RWPE1 (cell line): ENCODE measurements around the gene ZMAT1.

Experiments
- CTCF ChIA-PET: fragments of 350-600 bp; sonication (Branson Sonifier 250); formaldehyde crosslinking; extraction: SDS; loops from one replicate; lab custom pipeline; 2021; lab: Yijun Ruan, JAX
- POLR2A ChIA-PET: fragments of 400-600 bp; formaldehyde crosslinking; extraction: SDS; loops from one replicate; lab custom pipeline; 2020; ENCODE audit warnings: antibody characterized with exemption; ENCODE audit not compliant: low non-redundant PET; lab: Yijun Ruan, JAX
- DNase-seq: peaks from one replicate; pipeline ENCODE4 v3.0.0; 2012; ENCODE audit warnings: low spot score
- H3K27ac ChIP-seq: fragments of 450-650 bp; 2 replicates; pipeline ENCODE4 v1.5.1; 2017
- CTCF ChIP-seq: fragments of 450-650 bp; conservative IDR thresholded peaks from 2 replicates; pipeline ENCODE4 v1.5.1; 2017; ENCODE audit warnings: low read depth, mild to moderate bottlenecking

Gene ZMAT1

GRCh38 chrX:101956556-101956955 is 24.7 kb upstream of the ZMAT1 start:
- TF ChIP-seq CTCF: no peak
- ChIA-PET POLR2A (no interaction called here), CTCF (interaction anchor here (0.6 kb wide), 1 partner anchor 794 kb away, joined by 5 read pairs; no protein-coding TSS in a partner anchor)
- no peak for DNase-seq
- no peak overlapping the region for H3K27ac ChIP-seq

- ChIA-PET CTCF (no interaction called here), POLR2A (no interaction called here)
- no peak for TF ChIP-seq CTCF
- no peak for DNase-seq
- no peak overlapping the region for H3K27ac ChIP-seq
Observed at GRCh38 chrX:101950581-101950980, 18.8 kb upstream of the ZMAT1 start.

GRCh38 chrX:101932249-101932570 is 383 bp upstream of the ZMAT1 start:
- CTCF ChIA-PET: no interaction called here
- no peak for DNase-seq
- TF ChIP-seq CTCF: no peak
- POLR2A ChIA-PET: no interaction called here
- peak overlapping the region; percentile 50; the same call in 1 of the 2 replicates for H3K27ac ChIP-seq

- no peak for DNase-seq
- no peak overlapping the region for H3K27ac ChIP-seq
- POLR2A ChIA-PET: no interaction called here
- no peak for TF ChIP-seq CTCF
- CTCF ChIA-PET: no interaction called here
Observed at GRCh38 chrX:101931136-101931487, 715 bp downstream of the ZMAT1 start.

- CTCF ChIA-PET: no interaction called here
- TF ChIP-seq CTCF: no peak
Observed at GRCh38 chrX:101925733-101926132, 6.1 kb downstream of the ZMAT1 start.

GRCh38 chrX:101918751-101919150 is 13.1 kb downstream of the ZMAT1 start:
- H3K27ac ChIP-seq: no peak overlapping the region
- ChIA-PET POLR2A (no interaction called here), CTCF (interaction anchor here (0.7 kb wide), 1 partner anchor 1509 kb away, joined by 4 read pairs; no protein-coding TSS in a partner anchor)
- no peak for DNase-seq
- no peak for TF ChIP-seq CTCF

More at GRCh38 chrX:101925733-101926132, 6.1 kb downstream of the ZMAT1 start:
- H3K27ac ChIP-seq: no peak overlapping the region
- DNase-seq: no peak
- POLR2A ChIA-PET: no interaction called here
